Measurements from ENCODE around the gene GABRD.

Gene GABRD

DNA sequence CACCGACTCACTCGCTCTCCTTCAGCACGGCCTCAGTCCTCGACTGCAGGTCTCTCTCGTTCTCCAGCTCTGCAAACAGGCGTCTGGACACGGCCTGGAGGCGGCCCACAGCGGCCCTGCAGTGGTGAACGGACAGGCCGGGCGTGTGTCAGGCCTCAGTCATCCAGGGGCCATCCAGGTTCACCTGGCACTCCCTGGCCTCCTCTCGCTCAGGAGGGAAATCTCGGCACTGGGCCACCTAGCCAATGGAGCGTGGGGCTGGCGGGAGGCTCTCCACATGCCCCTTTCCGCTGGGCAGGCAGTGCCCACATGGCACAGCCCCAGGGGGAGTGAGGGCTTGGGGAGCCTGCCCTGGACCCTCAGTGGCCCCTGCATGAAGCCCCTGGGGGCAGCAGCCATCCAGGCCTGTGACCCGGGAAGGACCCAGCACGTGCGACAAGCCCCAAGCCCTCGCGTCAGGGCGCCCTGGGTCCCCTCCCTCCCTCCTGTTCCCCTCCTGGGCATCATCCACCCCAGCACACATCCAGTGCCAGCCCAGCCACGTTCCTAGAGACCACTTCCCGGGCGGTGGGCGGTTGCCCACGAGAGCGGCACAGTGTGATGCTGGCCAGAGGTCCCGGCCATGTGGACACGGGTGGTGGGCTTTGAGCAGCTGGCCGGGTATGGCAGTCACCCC is 33.6 kb upstream of the GABRD start:
- no peak for FAIRE-seq

DNA sequence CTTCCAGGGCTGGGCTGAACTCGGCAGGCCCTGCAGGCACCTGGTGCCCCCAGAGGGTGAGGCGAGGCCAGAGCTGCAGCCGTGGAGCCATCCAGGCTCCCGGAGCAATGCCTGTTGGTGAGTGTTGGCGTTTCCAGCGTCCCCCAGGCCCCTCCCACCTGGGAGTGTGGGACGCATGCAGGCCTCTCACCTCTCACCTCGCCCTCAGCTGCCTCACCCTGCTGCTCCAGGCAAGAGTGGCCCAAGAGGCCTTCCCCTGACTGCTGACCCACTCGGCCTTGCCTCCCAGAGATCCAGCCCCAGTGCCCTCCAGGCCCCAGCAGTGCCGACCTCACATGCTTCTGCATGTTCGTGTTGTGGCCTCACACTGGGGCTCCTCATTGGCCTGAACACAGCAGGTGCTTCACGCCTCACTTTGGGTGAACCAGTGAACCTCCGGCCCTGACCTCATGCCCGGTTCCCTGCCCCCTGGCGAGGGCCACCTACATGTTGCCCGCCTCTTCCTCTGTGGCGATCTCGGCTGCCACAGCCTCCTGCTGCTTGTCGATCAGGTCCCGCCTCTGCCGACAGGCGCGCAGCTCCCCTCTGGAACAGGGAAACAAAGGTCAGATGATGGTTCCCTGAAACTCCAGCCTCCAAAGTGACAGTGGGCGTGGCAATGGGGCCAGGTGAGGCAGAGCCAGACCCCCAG is 32.5 kb upstream of the GABRD start:
- no peak for FAIRE-seq

DNA sequence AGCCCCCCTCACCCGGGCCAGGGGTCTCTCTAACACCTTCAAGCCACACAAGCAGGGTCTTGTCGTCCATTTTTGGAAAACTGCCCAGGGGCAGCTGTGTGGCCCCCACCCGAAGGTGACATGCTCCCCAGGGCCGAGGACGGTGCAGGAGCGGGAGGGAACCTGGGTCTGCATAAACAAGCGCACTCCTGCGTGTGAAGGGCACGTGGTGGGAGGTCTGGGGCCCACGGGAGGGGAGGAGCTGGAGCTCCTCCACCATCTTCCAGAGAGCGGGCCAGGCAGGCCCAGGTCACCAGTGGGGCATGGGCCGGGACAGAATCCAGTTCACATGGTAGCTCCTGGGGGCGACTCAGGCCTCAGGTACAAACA is 32.0 kb upstream of the GABRD start:
- no peak for FAIRE-seq

DNA sequence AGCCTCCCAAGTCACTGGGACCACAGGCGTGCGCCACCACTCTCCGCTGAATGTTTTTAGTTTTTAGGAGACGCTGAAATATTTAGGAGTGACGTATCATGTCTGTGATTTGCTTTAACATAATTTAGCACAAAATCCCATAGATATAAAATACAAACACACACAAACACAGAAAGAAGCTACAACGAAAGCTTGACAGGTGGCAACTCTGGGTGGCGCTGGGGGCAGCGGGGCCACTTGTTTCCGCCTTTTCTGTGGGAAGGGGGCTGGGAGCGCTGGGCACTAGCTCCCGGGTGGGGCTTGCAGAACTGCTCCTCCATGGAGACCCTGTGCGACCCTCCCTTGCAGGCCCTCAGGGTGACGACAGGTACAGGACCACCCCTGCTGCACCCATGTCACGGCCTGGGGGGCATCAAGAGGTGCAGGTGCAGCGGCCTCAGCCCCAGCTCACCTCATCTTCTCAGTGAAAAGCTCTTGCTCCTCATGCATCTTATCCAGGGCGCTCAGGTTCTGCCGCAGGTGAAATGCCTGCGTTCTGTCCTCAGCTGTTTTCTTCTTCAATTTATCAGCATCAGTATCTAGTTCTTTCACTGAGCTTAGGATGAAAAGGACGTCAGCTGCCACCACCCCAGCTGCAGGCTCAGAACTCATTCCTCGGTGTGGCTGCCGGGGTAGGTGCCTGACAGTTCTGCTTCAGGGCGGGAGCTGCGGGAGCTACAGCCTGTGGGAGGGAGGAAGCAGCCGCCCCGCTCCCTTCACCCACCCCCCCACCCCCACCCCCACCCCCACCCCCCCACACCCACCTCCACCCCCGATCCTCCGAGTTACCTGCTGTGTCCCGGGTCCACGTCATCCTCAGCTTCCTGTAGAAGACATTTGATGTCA is 30.8 kb upstream of the GABRD start:
- no peak for FAIRE-seq

DNA sequence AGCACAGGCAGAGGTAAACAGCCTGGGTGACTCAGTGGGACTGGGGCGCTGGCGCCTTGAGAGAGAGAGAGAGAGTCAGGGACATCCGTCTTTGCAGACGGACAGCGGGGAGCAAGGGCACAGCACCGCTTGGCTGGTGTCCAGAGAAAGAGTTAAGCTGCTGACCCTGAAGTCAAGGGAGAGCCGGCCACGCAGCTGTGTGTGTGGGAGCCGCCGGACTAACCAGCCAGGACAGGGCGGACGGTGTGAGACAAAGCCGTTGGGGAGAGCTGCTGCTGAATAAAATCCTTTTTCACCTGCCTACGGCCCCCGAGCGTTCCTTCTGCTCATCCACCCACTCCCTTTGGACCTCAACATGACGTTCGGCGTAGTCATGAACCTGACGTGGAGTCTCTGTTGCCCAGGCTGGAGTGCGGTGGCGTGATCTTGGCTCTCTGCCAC is 30.0 kb upstream of the GABRD start:
- FAIRE-seq: no peak

DNA sequence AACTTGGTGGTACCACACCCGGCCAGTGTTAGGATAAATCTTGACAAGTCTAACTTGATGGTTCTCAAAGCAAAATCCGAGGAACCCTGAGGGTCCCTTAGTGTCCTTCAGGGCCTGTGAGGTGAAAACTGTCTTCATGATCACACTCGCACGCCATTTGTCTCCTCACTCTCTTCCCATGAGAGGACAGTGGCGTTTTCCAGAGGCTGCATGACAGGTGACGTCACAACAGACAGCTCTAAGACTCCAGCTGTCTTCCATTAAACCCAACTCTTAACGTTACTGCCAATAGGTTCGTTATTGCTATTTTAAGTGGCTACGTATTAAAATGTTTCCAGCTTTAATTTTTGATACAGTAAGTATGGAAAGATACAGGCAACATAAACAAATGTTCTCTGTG is 29.4 kb upstream of the GABRD start:
- FAIRE-seq: no peak

DNA sequence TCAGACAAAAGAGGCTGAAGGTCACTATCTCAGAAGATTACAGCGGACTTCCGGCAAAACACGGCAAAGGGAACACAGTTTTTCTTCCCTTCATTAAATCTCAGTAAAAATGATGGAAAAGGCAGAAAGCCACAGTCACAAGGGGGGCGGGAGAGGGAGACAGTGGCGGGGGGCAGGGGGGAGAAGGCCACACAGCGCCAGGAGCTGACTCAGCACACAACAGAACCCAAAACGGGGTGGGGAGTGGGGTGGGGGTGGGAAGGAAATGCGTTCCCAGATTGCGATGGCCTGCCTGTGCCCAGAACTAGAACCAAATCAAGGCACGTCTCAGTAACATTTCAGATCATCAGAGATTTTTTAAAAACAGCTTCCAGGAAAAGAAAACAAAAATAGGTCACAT is 28.9 kb upstream of the GABRD start:
- FAIRE-seq: no peak

DNA sequence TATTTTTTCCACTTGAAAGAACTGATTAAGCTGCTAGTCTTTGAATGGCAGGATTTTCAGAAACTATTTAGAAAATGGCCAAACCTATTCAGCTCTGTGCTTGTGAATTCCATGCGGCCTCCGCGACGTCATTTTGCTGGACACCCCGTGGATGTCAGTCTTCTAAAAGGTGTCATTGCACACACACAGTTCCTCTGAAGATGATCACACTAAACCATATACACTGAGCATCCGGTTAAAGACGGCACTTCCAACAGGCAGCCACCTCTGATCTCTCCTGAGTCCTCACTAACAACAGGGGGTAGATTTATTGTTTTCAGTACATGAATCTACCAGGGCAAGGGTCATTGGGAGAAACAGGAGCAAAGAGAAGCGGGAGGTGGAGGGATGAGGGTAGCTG is 24.6 kb upstream of the GABRD start:
- no peak for FAIRE-seq

DNA sequence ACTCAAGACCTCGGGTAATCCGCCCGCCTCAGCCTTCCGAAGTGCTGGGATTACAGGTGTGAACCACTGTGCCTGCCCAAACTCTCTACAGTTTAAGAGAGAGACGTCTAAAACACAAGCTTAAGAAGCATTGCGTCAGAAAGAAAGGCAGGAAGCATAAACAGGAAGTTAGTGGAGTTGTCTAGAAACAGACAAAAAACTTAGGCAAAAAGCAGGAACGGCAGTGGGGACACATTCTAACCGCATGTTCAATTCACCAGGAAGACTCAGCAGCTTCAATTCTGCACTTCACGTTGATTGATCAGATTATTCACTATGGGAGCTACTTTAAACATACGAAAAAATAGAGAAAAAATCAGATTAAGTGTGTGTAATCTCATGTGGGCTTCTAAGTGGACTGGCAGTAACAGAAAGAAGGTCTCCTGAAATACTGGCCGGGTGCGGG is 22.9 kb upstream of the GABRD start:
- FAIRE-seq: no peak

DNA sequence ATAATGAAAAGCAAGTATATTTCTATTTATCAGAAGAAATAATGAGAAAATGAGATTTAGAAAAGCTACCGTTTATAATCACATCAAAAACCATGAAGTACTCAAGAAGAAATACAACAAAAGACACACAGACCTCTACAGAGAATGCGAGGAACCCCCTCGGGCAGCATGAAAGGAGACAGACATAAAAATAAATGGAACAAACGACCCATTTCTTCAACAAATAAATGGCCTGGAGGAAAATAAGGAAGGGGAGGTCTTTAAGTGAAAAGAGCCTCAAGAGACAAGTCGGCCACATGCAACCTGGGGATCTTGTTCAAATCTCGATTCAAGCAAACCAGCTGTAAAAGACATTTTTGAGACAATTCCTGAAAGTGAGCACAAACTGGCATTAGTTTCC is 21.6 kb upstream of the GABRD start:
- no peak for FAIRE-seq

DNA sequence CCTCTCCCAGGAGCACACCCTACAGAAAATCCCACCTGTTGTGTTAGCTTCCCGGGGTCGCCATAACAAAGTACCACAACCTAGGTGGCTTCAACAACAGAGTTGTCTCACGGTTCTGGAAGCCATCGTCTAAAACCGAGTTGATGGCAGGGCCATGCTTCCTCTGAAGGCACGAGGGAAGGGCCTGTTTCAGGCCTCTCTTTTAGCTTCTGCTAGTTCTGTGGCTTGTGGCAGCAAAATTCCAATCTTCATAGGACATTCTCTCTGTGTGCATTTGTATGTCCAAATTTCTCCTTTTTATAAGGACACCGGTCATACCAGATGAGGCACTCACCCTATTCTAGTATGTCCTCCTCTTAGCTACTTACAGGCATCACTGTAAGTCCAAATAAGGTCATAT is 18.7 kb upstream of the GABRD start:
- no peak for FAIRE-seq

DNA sequence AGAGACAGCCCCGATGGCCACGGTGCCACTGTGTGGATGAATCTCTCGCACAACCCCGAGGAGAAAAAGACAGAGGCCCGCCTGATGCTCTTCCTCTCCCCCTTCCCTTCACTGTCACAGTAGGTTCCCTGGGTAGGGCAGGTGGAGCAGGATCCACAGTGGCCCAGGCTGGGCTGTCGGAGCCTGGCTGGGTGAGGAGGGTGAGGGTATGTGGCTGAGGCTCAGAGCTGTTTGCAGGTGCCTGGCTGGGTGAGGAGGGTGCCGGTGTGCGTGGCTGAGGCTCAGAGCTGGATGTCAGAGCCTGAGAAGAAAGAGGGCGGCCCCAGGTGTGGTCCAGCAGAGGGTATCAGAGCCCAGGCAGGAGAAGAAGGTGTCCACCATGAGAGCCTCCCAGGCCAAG is 18.3 kb upstream of the GABRD start:
- FAIRE-seq: no peak

DNA sequence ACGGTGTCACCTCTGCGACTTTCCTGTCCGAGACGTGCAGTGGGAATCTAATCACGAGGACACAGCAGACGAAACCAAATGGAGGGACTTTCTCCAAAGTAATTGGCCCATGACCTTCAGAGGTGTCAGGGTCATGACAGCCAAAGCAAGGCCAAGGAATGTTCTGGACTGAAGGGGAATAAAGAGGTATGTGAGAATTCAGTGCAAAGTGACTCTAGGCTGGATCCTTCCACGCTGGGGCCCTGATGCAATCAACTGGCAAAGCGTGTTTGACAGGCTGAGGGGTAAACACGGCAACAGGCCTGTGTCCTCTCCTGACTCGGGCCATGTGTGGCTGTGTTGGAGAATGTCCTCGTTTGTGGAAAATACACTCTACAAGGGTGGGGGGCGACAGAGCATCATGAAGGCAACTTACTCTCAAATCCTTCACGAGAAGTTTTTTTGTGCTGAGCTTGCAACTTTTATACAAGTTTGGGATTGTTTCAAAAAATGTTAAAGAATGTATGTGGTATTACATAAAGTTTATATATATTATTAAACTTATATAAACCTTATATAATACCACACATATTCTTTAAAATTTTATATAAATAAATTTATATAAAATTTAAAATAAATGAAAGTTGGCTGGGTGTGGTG is 17.3 kb upstream of the GABRD start:
- FAIRE-seq: no peak

DNA sequence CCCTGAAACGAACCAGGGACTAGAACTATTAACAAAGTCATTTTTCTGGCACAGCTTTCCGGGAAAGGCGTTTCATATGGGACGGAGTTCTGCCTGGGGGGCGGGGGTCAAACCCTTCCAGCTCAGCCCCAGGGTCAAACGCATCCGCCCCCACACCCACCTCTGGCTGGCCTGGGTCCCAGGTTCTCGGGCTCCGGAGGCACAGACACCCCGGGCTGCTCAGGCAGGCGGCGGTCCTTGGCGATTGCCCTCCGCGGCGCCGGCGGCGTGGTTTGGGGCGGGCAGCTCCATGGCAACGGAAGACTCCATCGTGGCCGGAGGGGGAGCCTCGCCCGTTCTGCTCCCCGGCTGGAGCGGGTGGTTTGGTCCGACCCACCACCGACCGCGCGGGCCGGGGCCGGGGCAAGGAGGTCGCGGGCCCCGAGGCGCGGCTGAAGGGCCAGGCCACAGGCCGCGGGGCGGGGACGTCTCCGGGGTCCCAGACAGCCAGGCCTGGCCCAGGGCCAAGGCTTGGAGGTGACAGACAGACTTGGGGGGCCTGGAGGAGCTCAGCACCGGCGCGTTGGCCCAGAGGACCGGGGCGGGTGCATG is 15.5 kb upstream of the GABRD start, which contains the start of gene CFAP74:
CFAP74 (minus strand) TSS at position 246 of the 591 bp plus-strand sequence. CDS start 12,830 bp downstream, outside the sequence.
- FAIRE-seq: no peak

DNA sequence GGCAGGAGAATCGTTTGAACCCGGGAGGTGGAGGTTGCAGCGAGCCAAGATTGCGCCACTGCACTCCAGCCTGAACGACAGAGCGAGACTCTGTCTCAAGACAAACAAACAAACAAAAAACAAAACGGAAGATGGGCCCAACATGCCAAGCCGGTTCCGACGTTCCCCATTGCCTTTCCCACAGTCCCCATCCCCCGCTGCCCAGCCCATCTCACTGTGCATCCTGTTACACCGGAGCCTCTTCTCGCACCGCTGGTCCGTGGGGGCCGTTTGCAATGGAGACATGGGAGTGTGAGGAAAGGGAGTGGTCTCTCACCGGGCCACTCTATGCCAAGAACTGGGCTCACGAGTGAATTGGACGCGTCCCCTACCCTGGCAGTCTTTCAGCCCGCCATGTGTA is 14.3 kb upstream of the GABRD start:
- FAIRE-seq: no peak

DNA sequence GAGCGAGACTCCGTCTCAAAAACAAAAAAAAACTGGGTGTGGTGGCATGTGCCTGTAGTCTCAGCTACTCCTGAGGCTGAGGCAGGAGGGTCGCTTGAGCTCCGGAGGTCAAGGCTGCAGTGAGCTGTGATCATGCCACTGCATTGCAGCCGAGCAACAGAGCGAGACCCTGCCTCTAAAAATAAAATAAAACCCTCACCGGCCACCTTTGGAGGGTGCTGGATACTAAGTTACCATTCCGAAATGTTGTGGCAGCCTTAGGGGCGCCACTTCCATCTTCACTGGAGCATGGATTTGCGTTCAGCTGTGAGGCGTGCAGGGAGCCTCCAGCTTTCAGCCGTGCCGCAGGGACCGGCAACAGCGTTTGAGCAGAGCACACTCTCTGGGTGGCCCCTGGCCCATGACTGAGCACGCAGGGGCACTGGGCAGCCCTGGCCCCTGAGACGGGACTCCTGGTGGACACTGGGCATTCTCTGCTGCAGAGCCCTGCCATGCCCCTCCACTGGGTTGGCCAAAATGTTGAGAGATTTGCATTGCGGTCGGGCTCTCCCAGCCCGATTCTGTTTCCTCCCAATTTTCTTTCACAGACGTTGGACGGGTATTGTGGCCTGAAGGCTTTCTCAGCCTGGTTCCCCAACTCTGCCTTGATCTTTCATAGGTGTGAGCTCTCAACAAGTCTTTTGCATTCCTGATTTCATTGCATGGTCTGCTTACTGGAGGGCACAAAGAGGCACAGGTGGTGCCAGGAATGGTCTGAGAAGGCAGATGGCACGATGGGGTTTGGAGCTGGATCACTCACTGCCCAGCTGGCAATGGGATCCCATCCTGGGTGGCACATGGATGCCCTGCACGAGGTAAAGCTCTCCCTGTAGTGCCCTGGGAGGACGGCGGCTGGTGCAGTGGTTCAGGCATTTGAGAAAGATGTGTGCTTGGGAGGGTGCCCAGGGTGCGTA is 9.8 kb upstream of the GABRD start:
- no peak for FAIRE-seq

DNA sequence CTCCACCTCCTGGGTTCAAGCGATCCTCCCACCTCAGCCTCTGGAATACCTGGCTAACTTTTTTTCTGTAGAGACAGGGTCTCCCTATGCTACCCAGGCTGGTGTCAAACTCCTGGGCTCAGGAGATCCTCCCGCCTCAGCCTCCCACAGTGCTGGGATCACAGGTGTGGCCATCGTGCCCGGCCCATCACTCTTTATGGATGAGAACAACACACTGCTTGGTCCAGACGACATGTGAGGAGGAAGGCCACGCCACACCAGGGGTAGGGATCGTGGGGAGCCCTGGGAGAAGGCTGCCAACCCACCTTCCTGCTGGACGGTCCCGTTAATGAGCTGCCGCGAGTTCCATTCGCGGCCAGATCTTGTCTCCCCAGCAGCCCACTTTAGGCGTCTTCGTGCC is 5.0 kb upstream of the GABRD start:
- FAIRE-seq: no peak

DNA sequence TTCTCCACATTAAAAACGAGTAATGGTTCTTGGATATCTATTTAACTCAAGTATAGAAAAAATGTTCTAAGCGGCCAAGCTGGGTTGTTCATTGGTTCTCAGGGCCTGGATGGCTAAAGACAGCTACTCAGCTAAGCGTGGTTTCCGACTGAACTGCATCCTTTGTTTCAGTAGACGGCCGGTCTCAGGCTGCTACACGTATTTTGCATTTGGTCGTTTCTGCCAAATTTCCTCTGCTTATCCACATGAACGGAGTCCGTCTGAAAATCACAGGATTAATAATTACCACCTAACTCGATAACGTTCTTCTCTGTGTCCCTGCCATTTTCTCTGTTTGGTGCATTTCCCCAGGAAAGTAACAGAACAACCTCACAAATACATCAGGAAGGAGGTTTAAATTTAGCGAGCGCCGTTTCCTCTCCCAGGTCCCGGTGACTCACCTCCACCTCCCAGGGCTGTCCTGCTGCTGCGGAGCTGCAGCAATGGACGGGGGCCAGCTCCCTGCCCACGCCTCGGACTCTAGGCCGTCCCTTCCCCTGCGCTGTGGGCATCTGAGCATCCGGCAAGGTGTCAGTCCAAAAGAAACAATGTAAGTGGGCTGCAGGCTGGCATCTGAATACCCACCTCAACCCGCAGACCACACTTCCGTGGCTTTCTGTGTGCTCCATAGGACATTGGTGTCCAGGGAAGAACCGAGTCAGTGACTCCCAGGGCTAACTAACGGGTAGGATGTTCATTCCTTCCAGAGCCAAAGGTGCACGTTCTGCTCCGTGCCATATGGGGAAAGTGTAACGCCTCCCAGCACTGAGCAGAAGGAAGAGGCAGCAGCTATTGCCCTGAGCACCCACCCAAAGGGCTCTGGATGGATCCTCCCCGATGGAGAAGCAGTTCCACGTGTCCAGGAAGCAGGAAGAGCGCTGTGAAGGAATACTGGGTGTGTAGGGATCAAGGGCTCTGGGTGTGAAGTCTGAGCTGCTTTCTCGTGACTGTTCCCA is 4.1 kb upstream of the GABRD start:
- FAIRE-seq: no peak

DNA sequence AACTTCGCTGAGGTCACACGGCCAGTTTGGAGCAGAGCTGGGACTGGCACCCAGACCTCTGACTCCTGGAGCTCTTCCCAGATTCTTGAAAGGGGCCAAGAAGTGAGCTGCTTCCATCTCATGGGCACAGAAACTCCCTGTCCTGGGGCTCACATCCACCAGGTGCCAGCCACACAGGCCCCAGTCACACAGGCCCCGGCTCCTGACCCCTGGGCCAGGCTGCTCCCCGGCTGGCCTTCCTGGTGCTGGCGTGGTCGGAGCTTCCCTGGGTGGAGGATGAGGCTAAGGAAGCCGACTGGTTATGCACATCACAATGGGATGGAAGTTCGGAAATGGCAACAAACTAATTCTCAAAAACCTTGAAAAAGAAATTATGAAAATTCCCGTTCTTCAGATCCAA is 3.0 kb upstream of the GABRD start:
- no peak for FAIRE-seq

Data from TTC549 (cell line).